ENCODE measurements around the gene PXMP2. TPM values are rescaled to one million over a fixed set of nuclear protein-coding genes. Genes with fewer than 3 reads are reported as not detected.

Gene PXMP2
- total RNA-seq, 2 donors from 2014 or later = 3.0 to 3.1 TPM

DNA sequence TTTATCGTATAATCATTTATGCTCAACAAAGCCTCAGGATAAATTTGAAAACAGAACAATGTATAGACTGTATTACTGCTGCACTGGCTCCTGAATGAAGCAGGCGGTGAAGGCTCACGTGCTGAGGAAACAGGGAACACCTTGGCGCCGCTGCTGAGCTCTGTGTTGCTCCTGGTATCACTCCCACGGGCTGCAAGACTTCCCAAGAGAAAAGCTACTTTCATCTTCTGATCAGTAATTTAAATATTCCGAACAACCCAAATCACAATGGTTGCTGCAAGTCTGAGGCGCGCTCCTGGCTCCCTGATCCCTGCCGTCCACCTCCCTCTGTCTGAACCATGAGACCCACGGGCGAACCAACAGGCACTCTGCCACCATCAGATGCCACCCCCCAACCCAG lies 39.0 kb downstream of the PXMP2 start:
- no peak overlapping the region for H3K4me3 Mint-ChIP-seq
- DNase-seq (no peak), ATAC-seq (no peak)
- no peaks in the 10 kb centered on the region for H3K9me3 ChIP-seq (ENCODE audit: control insufficient read depth, low read length, poor library complexity, severe bottlenecking)
- H3K27me3 Mint-ChIP-seq = no peaks in the 10 kb centered on the region
- H3K4me1 Mint-ChIP-seq = peaks cover 6% of the 10 kb centered on the region
- H3K27ac Mint-ChIP-seq = no peak overlapping the region
- peaks cover 6% of the 10 kb centered on the region for H3K36me3 Mint-ChIP-seq (ENCODE audit: low read depth)

DNA sequence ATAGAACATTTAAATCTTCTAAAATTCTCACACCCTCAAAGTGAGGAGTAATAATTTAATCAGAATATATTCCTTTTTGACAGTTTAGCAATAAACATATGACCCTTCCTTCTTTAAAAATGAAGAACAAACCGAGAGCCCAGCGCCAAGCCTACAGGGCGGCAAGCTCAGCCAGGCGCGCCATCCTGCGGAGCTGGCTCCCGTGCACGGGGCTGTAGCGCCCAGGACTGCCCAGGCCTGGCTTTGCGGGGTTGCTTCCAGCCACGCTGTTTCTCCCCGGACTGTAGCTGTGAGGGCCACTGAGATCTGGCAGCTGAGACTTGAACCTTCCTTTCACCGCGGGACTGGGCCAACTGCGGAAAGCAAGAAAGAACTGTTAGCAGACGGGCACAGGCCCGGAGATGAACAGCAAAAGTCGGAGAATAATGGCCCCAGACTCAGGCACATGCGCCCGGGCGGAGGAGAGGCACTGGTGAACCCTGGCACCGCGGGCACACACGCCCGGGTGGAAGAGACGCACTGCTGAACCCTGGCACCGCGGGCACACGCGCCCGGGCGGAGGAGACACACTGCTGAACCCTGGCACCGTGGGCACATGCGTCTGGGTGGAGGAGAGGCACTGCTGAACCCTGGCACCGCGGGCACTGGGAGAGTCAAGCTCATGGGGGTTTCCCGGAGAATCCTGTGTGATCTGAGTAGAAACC lies 39.9 kb downstream of the PXMP2 start:
- DNase-seq (no peak), ATAC-seq (no peak)
- no peaks in the 10 kb centered on the region for H3K27me3 Mint-ChIP-seq
- H3K4me1 Mint-ChIP-seq = peaks cover 6% of the 10 kb centered on the region
- H3K4me3 Mint-ChIP-seq = no peak overlapping the region
- peaks cover 9% of the 10 kb centered on the region for H3K36me3 Mint-ChIP-seq (ENCODE audit: low read depth)
- no peak overlapping the region for H3K27ac Mint-ChIP-seq
- no peaks in the 10 kb centered on the region for H3K9me3 ChIP-seq (ENCODE audit: control insufficient read depth, low read length, poor library complexity, severe bottlenecking)

- no peak overlapping the region for H3K4me3 Mint-ChIP-seq
- H3K27ac Mint-ChIP-seq = peak overlapping the region; percentile 75
- peaks cover 10% of the 10 kb centered on the region for H3K4me1 Mint-ChIP-seq
- ATAC-seq (no peak), DNase-seq (no peak)
- H3K9me3 ChIP-seq (ENCODE audit: control insufficient read depth, low read length, poor library complexity, severe bottlenecking) = no peaks in the 10 kb centered on the region
- no peaks in the 10 kb centered on the region for H3K27me3 Mint-ChIP-seq
- H3K36me3 Mint-ChIP-seq (ENCODE audit: low read depth) = peaks cover 9% of the 10 kb centered on the region
These were observed 41.1 kb downstream of the PXMP2 start for GRCh38 chr12:132728502-132728901.

DNA sequence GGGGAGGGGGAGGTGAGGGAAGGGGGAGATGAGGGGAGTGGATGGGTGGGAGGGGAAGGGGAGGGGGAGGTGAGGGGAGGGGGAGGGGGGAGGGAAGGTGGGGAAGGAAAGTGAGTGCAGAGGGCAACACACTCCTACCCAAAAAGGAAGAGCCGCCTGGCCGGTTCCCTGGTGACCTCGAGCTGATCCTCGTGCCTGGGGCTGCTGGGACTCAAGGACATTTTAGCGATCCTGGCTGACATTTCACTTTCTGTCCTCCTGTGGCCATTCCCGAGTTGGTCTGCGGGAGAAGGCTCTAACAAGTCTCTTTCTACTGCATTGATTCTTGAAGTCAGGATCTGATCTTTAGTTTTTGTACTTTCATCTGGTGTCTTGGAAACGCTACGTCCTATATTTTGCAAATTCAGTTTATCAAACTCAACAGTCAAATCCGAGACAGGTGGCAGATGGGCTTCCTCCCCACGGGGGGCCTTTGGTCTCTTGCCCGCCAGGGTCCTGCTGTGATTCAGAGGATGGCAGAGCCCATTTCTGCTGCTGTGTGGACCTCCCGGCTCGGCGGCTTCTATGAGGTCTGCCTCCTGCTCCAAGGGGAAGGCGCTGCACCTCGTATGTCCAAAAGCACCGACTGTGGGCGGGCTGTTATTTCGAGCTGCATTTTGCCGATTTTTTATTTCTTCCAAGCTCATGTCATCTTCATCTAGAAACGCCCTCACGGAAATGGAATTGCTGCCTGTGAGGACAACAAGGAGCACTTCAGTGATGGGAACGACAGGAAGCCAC lies 42.3 kb downstream of the PXMP2 start:
- Mint-ChIP-seq H3K36me3 (ENCODE audit: low read depth) (peaks cover 9% of the 10 kb centered on the region), H3K27me3 (no peaks in the 10 kb centered on the region), H3K27ac (peak overlapping the region; percentile 56), H3K4me3 (no peak overlapping the region), H3K4me1 (peaks cover 10% of the 10 kb centered on the region)
- DNase-seq (no peak), ATAC-seq (no peak)
- H3K9me3 ChIP-seq (ENCODE audit: control insufficient read depth, low read length, poor library complexity, severe bottlenecking) = no peaks in the 10 kb centered on the region

GRCh38 chr12:132730353-132730752 lies 43.0 kb downstream of the PXMP2 start:
- DNase-seq (no peak), ATAC-seq (no peak)
- peak overlapping the region; percentile 49 for H3K4me3 Mint-ChIP-seq
- H3K36me3 Mint-ChIP-seq (ENCODE audit: low read depth) = peaks cover 9% of the 10 kb centered on the region
- peak overlapping the region; percentile 56 for H3K27ac Mint-ChIP-seq
- H3K27me3 Mint-ChIP-seq = no peaks in the 10 kb centered on the region
- no peaks in the 10 kb centered on the region for H3K9me3 ChIP-seq (ENCODE audit: control insufficient read depth, low read length, poor library complexity, severe bottlenecking)
- H3K4me1 Mint-ChIP-seq = peaks cover 10% of the 10 kb centered on the region

DNA sequence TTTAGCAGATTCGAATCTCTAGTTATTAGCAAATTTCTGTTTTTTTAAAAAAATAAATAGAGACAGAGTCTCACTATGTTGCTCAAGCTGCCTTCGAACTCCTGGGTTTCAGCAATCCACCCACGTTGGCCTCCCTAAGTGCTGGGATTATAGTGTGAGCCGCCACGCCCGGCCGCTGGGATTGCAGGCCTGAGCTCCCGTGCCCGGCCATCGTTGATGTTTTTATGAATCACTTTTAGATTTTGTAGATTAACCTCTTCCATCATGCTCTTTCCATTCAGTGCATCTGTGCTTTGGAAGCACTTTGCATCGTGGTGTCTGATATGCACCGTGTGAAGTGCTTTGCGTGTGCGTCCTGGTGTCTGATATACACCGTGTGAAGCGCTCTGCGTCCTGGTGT lies 44.2 kb downstream of the PXMP2 start:
- Mint-ChIP-seq H3K36me3 (ENCODE audit: low read depth) (peaks cover 9% of the 10 kb centered on the region), H3K27ac (no peak overlapping the region), H3K27me3 (no peaks in the 10 kb centered on the region), H3K4me3 (no peak overlapping the region), H3K4me1 (peaks cover 10% of the 10 kb centered on the region)
- ATAC-seq (no peak), DNase-seq (no peak)
- no peaks in the 10 kb centered on the region for H3K9me3 ChIP-seq (ENCODE audit: control insufficient read depth, low read length, poor library complexity, severe bottlenecking)

- no peak for DNase-seq
- no peaks in the 10 kb centered on the region for H3K9me3 ChIP-seq (ENCODE audit: control insufficient read depth, low read length, poor library complexity, severe bottlenecking)
- no peak overlapping the region for H3K27ac Mint-ChIP-seq
- peaks cover 13% of the 10 kb centered on the region for H3K36me3 Mint-ChIP-seq (ENCODE audit: low read depth)
- H3K4me3 Mint-ChIP-seq = no peak overlapping the region
- peaks cover 8% of the 10 kb centered on the region for H3K4me1 Mint-ChIP-seq
- ATAC-seq = no peak
- H3K27me3 Mint-ChIP-seq = no peaks in the 10 kb centered on the region
These were observed 46.8 kb downstream of the PXMP2 start for GRCh38 chr12:132734206-132734605.

GRCh38 chr12:132735496-132735895 lies 48.1 kb downstream of the PXMP2 start:
- H3K27ac Mint-ChIP-seq = no peak overlapping the region
- DNase-seq (no peak), ATAC-seq (no peak)
- H3K36me3 Mint-ChIP-seq (ENCODE audit: low read depth) = peaks cover 7% of the 10 kb centered on the region
- no peak overlapping the region for H3K4me3 Mint-ChIP-seq
- H3K27me3 Mint-ChIP-seq = no peaks in the 10 kb centered on the region
- H3K9me3 ChIP-seq (ENCODE audit: control insufficient read depth, low read length, poor library complexity, severe bottlenecking) = no peaks in the 10 kb centered on the region
- peaks cover 6% of the 10 kb centered on the region for H3K4me1 Mint-ChIP-seq

GRCh38 chr12:132736378-132736777 lies 49.0 kb downstream of the PXMP2 start:
- Mint-ChIP-seq H3K36me3 (ENCODE audit: low read depth) (peaks cover 7% of the 10 kb centered on the region), H3K27ac (peak overlapping the region; percentile 45)

DNA sequence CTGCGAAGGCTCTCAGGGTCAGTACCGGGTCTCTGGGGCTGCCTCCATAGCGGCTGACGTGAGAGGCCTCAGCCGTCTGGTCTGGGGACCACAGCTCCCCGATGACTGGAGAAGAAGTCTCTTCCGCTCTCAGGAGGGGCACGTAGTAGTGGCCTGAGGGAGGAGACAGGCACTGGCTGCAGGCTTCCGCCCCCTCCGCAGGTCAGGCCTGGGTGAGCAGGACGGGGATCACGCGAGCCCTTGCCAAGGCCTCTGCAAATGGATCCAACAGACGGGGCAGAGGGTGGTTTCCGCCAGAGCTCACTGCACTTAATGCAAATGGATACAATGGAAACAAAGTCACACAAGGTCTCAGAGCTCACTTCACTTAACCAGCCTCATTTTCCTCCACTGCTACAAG lies 49.5 kb downstream of the PXMP2 start:
- ATAC-seq = no peak
- Mint-ChIP-seq H3K27ac (no peak overlapping the region), H3K36me3 (ENCODE audit: low read depth) (peaks cover 3% of the 10 kb centered on the region), H3K4me1 (peaks cover 8% of the 10 kb centered on the region), H3K4me3 (no peak overlapping the region), H3K27me3 (no peaks in the 10 kb centered on the region)
- no peak for DNase-seq
- H3K9me3 ChIP-seq (ENCODE audit: control insufficient read depth, low read length, poor library complexity, severe bottlenecking) = no peaks in the 10 kb centered on the region

More at GRCh38 chr12:132736378-132736777, 49.0 kb downstream of the PXMP2 start:
- Mint-ChIP-seq H3K27me3 (no peaks in the 10 kb centered on the region), H3K4me3 (no peak overlapping the region), H3K4me1 (peaks cover 8% of the 10 kb centered on the region)
- no peaks in the 10 kb centered on the region for H3K9me3 ChIP-seq (ENCODE audit: control insufficient read depth, low read length, poor library complexity, severe bottlenecking)
- ATAC-seq (no peak), DNase-seq (no peak)

DNA sequence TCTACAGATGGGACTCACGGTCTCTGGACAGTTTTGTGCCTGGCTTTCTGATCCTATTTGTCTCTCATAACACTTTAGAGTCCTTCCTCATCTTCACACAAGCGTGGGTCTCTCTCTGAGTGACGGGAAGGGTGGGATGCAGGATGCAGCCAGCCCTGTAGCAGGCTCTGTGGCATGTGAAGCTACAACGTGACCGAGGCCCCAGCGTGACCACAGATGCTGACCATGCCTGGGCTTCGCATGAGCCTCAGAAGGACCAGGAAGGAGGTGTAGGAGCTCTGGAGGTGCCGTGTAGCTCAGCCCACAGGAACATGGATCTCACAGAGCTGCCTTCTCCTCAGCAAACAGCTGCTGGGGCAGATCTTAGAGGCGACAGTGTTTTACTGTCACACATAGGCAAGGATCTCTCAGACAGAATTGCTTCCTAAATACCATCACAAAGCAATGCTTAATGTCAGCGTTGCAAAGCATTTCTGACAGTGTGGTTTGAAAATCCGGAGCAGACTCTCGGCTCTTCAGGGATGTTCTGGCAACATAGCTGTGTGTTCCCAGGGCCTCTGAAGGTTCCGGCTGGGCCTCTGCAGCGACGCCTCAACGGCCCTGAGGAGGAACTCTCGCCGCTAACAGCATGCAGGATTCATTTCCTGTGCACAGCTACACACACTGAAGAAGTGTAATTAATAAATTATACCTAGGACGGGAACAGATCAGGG lies 52.4 kb downstream of the PXMP2 start:
- H3K27ac Mint-ChIP-seq = peak overlapping the region; percentile 19
- no peaks in the 10 kb centered on the region for H3K9me3 ChIP-seq (ENCODE audit: control insufficient read depth, low read length, poor library complexity, severe bottlenecking)
- no peaks in the 10 kb centered on the region for H3K27me3 Mint-ChIP-seq
- H3K4me3 Mint-ChIP-seq = no peak overlapping the region
- H3K36me3 Mint-ChIP-seq (ENCODE audit: low read depth) = peaks cover 8% of the 10 kb centered on the region
- no peak for DNase-seq
- no peak for ATAC-seq
- peaks cover 4% of the 10 kb centered on the region for H3K4me1 Mint-ChIP-seq

DNA sequence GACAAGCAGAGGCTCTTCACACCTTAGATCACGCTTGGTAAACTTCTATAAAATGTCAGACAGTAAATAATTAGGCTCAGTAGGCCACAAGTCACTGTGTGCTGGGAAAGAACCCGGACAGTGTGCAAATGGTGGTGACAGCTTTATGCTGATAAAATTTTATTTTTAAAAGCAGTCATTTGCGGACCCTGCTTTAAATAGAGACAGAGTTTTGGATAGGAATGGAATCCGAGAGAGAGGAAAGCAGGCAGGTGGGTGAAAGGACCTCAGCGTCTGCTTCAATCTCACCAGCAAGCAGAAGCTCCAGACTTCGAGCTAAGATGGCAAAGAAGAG lies 52.9 kb downstream of the PXMP2 start:
- H3K27me3 Mint-ChIP-seq = no peaks in the 10 kb centered on the region
- H3K27ac Mint-ChIP-seq = peak overlapping the region; percentile 39
- no peak for ATAC-seq
- no peak for DNase-seq
- no peak overlapping the region for H3K4me3 Mint-ChIP-seq
- H3K9me3 ChIP-seq (ENCODE audit: control insufficient read depth, low read length, poor library complexity, severe bottlenecking) = no peaks in the 10 kb centered on the region
- peaks cover 8% of the 10 kb centered on the region for H3K36me3 Mint-ChIP-seq (ENCODE audit: low read depth)
- peaks cover 6% of the 10 kb centered on the region for H3K4me1 Mint-ChIP-seq

GRCh38 chr12:132740652-132741051 lies 53.3 kb downstream of the PXMP2 start:
- DNase-seq (no peak), ATAC-seq (no peak)
- no peaks in the 10 kb centered on the region for H3K27me3 Mint-ChIP-seq
- H3K36me3 Mint-ChIP-seq (ENCODE audit: low read depth) = peaks cover 8% of the 10 kb centered on the region
- peak overlapping the region; percentile 39 for H3K27ac Mint-ChIP-seq
- H3K4me1 Mint-ChIP-seq = peaks cover 8% of the 10 kb centered on the region
- H3K4me3 Mint-ChIP-seq = no peak overlapping the region
- no peaks in the 10 kb centered on the region for H3K9me3 ChIP-seq (ENCODE audit: control insufficient read depth, low read length, poor library complexity, severe bottlenecking)

Measured in T-helper 17 cell (primary cell).